A549 (cell line): ENCODE results near the gene SPECC1L. TPM values are rescaled to one million over a fixed set of nuclear protein-coding genes. Genes with fewer than 3 reads are reported as not detected.

ENCODE experiments used
- ATAC-seq, 2 experiments: fragments of 200-7000 bp in 1 of 2; fragments of >200 bp in 1 of 2; cut with Nextera tagmentation in 1 of 2; cut with Tn5 transposase in 1 of 2; 3 replicates each; pipeline versions ENCODE4 v1.8.0 to v1.9.1; 2018 to 2020; ENCODE audit warnings: mild to moderate bottlenecking in 1 of 2, moderate library complexity in 1 of 2
- CTCF ChIA-PET: fragments of 300-600 bp; sonication (Branson Sonifier 250); formaldehyde crosslinking; extraction: SDS; loops from one replicate; lab custom pipeline; 2021; ENCODE audit warnings: antibody characterized with exemption, inconsistent platforms; lab: Yijun Ruan, JAX
- POLR2A ChIA-PET: fragments of 350-600 bp; formaldehyde crosslinking; extraction: SDS; loops from one replicate; lab custom pipeline; 2021; ENCODE audit warnings: antibody characterized with exemption, inconsistent platforms; lab: Yijun Ruan, JAX
- DNase-seq, 2 experiments: peaks; one replicate each; pipeline versions ENCODE4 v3.0.0 to v3.0.0-alpha.2; 2011 to 2016; ENCODE audit warnings: low read depth in 1 of 2, low spot score in 1 of 2
- FAIRE-seq: peaks from 2 replicates; lab custom pipeline; 2011; peaks lifted over from hg19 to GRCh38; lab: Jason Lieb, UNC
- H3K27ac ChIP-seq, 2 experiments: fragments of >200 bp; sonication (Bioruptor Twin); formaldehyde crosslinking; 3 replicates each; pipeline ENCODE4 v1.5.1; 2016 to 2017
- H3K4me1 ChIP-seq: fragments of >200 bp; sonication (Bioruptor Twin); formaldehyde crosslinking; 3 replicates; pipeline ENCODE4 v1.6.1; 2016
- H3K4me2 ChIP-seq: fragments of >200 bp; sonication (Bioruptor Twin); formaldehyde crosslinking; 3 replicates; pipeline ENCODE4 v1.6.1; 2016
- H3K4me3 ChIP-seq: fragments of >200 bp; sonication (Bioruptor Twin); formaldehyde crosslinking; 3 replicates; pipeline ENCODE4 v1.5.1; 2016
- H3K9me3 ChIP-seq: fragments of >200 bp; sonication (Bioruptor Twin); formaldehyde crosslinking; 3 replicates; pipeline ENCODE4 v1.6.1; 2016
- BHLHE40 ChIP-seq: IDR thresholded peaks from 2 replicates; pipeline ENCODE4 v1.6.1; 2012; ENCODE audit warnings: low read depth, low read length, inconsistent platforms
- CBX2 ChIP-seq: fragments of 200-600 bp; sonication (generic); IDR thresholded peaks from 2 replicates; pipeline ENCODE4 v1.6.1; 2016; ENCODE audit warnings: low read depth, mild to moderate bottlenecking, borderline replicate concordance
- CHD4 ChIP-seq: fragments of 200-600 bp; sonication (generic); IDR thresholded peaks from 2 replicates; pipeline ENCODE4 v1.6.1; 2016; ENCODE audit warnings: antibody characterized with exemption, mild to moderate bottlenecking, borderline replicate concordance
- EHMT2 ChIP-seq: fragments of 200-600 bp; sonication (generic); IDR thresholded peaks from 2 replicates; pipeline ENCODE4 v1.6.1; 2016; ENCODE audit warnings: antibody characterized with exemption, low read depth, mild to moderate bottlenecking, moderate library complexity
- EP300 ChIP-seq, 2 experiments: fragments of >200 bp; sonication (Bioruptor Twin); formaldehyde crosslinking; IDR thresholded peaks; 2 replicates in 1 of 2; 3 replicates in 1 of 2; pipeline ENCODE4 v1.6.1; 2016 to 2017
- GATA3 ChIP-seq: IDR thresholded peaks from 2 replicates; pipeline ENCODE4 v1.6.1; 2012; ENCODE audit warnings: borderline replicate concordance
- HES2 ChIP-seq: fragments of >200 bp; sonication (Bioruptor Twin); formaldehyde crosslinking; IDR thresholded peaks from 2 replicates; pipeline ENCODE4 v1.6.1; 2016
- HOXA7 ChIP-seq: fragments of 250-450 bp; sonication (Bioruptor Pico); IDR thresholded peaks from 2 replicates; pipeline ENCODE4 v1.5.0; 2020; ENCODE audit warnings: mild to moderate bottlenecking, moderate library complexity
- JUNB ChIP-seq: fragments of >200 bp; sonication (Bioruptor Twin); formaldehyde crosslinking; IDR thresholded peaks from 2 replicates; pipeline ENCODE4 v1.6.1; 2016
- MAFK ChIP-seq: fragments of 450-650 bp; IDR thresholded peaks from 2 replicates; pipeline ENCODE4 v1.6.1; 2014; ENCODE audit not compliant: partially characterized antibody
- NFE2L2 ChIP-seq: fragments of 150-350 bp; conservative IDR thresholded peaks from 2 replicates; pipeline ENCODE4 v1.6.1; 2014; ENCODE audit warnings: low read length
- POLR2A ChIP-seq: IDR thresholded peaks from 2 replicates; pipeline ENCODE4 v1.6.1; 2012; ENCODE audit warnings: mild to moderate bottlenecking, low read length
- POLR2AphosphoS2 ChIP-seq: conservative IDR thresholded peaks from 2 replicates; pipeline ENCODE4 v1.6.1; 2012; ENCODE audit warnings: low read length, improper control_type of control experiment, inconsistent platforms
- RCOR1 ChIP-seq: fragments of 150-350 bp; IDR thresholded peaks from 2 replicates; pipeline ENCODE4 v1.6.1; 2014; ENCODE audit warnings: antibody characterized with exemption, low read length, low read depth
- SMC3 ChIP-seq: fragments of >200 bp; sonication (Bioruptor Twin); formaldehyde crosslinking; IDR thresholded peaks from 3 replicates; pipeline ENCODE4 v1.6.1; 2018; ENCODE audit warnings: inconsistent platforms
- ZSCAN20 ChIP-seq: fragments of 250-450 bp; sonication (Bioruptor Pico); IDR thresholded peaks from 2 replicates; pipeline ENCODE4 v1.8.0; 2022; ENCODE audit warnings: mild to moderate bottlenecking, moderate library complexity
- WGBS: methylation state at CpG from one replicate; pipeline ENCODE4 v1.1.6; 2017; ENCODE audit errors: missing lambda C conversion rate; 5-methylcytosine and 5-hydroxymethylcytosine counted together
- polyA plus RNA-seq, 4 experiments: library from polyadenylated mRNA; depleted of rRNA in 3 of 4; stranded (reverse); fragments of >200 nt; fragmentation: RNase III in 1 of 4; extraction: RNeasy Plus Mini Kit Qiagen cat#74134 plus additional on column Dnase treatment in 1 of 4; gene quantifications; 2 replicates in 3 of 4; 3 replicates in 1 of 4; pipeline ENCODE4 v1.2.3, GENCODE V29; 2011 to 2017
- TF ChIP-seq, protein P1 (sequence below): fragments of >200 bp; sonication (Bioruptor Twin); formaldehyde crosslinking; IDR thresholded peaks from 3 replicates; pipeline ENCODE4 v1.5.1; 2016
- TF ChIP-seq, protein P2 (sequence below): IDR thresholded peaks from 2 replicates; pipeline ENCODE4 v1.6.1; 2012; ENCODE audit warnings: low read depth, borderline replicate concordance
- TF ChIP-seq, protein P3 (sequence below): IDR thresholded peaks from 2 replicates; pipeline ENCODE4 v1.6.1; 2012
- TF ChIP-seq, protein P4 (sequence below): IDR thresholded peaks from 2 replicates; pipeline ENCODE4 v1.6.1; 2012
- TF ChIP-seq, protein P5 (sequence below): fragments of 250-450 bp; sonication (Bioruptor Pico); IDR thresholded peaks from 2 replicates; pipeline ENCODE4 v1.5.0; 2020; ENCODE audit warnings: low read depth, mild to moderate bottlenecking, moderate library complexity
- TF ChIP-seq, protein P6 (sequence below): fragments of 150-350 bp; IDR thresholded peaks from 2 replicates; pipeline ENCODE4 v1.6.1; 2014; ENCODE audit warnings: low read depth, mild to moderate bottlenecking, low read length

The SPECC1L gene
- polyA plus RNA-seq, 2 of the 4 experiments (the other 2 are of a cell fraction): 14.8 to 25.2 TPM

GRCh38 chr22:24437741-24438328 lies 167.2 kb downstream of the SPECC1L start:
- H3K4me3 ChIP-seq: no peak overlapping the region
- ATAC-seq: no peak; a peak in 1 of 6 replicates
- DNase-seq: no peak

DNA sequence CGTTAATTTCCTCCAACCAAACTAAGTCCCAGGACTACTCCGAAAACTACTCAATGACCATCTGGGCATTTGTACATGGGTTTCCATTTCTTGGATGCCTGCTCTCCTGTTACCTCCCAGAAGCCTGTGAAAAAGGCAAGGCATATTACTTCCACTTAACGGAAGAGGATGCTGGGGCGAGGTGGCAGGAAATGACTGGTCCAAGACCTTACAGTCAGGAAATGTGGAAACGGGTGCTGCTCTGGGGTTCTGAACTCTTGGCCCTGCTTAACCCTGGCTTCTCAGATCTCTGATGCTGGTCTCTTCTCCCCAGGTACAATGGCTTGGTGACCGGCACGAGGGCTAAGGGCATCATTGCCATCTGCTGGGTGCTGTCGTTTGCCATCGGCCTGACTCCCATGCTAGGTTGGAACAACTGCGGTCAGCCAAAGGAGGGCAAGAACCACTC lies 169.7 kb downstream of the SPECC1L start:
- ATAC-seq (no peak), FAIRE-seq (no peak)
- WGBS: 85% methylated on average over 7 of the region's 10 CpGs

More at GRCh38 chr22:24437741-24438328, 167.2 kb downstream of the SPECC1L start:
- Histone ChIP-seq H3K4me2 (no peak overlapping the region), H3K4me1 (no peaks in the 10 kb centered on the region), H3K9me3 (no peaks in the 10 kb centered on the region), H3K27ac (no peak overlapping the region)
- WGBS: 72% methylated on average over 4 of the region's 5 CpGs
- no peak for FAIRE-seq
- TF ChIP-seq SMC3: 0 out of 3 replicates have a peak, but pooled peaks have one; percentile 11
- TF ChIP-seq, protein P1, sequence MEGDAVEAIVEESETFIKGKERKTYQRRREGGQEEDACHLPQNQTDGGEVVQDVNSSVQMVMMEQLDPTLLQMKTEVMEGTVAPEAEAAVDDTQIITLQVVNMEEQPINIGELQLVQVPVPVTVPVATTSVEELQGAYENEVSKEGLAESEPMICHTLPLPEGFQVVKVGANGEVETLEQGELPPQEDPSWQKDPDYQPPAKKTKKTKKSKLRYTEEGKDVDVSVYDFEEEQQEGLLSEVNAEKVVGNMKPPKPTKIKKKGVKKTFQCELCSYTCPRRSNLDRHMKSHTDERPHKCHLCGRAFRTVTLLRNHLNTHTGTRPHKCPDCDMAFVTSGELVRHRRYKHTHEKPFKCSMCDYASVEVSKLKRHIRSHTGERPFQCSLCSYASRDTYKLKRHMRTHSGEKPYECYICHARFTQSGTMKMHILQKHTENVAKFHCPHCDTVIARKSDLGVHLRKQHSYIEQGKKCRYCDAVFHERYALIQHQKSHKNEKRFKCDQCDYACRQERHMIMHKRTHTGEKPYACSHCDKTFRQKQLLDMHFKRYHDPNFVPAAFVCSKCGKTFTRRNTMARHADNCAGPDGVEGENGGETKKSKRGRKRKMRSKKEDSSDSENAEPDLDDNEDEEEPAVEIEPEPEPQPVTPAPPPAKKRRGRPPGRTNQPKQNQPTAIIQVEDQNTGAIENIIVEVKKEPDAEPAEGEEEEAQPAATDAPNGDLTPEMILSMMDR: 0 out of 3 replicates have a peak, but pooled peaks have one; percentile 11
- no peak for TF ChIP-seq POLR2AphosphoS2
- no peak for TF ChIP-seq RCOR1
- TF ChIP-seq, protein P2, sequence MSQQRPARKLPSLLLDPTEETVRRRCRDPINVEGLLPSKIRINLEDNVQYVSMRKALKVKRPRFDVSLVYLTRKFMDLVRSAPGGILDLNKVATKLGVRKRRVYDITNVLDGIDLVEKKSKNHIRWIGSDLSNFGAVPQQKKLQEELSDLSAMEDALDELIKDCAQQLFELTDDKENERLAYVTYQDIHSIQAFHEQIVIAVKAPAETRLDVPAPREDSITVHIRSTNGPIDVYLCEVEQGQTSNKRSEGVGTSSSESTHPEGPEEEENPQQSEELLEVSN: no peak
- ChIA-PET POLR2A (no interaction called here), CTCF (interaction anchor here (0.5 to 1.6 kb wide), 4 partner anchors 15 to 333 kb away, joined by 3 to 5 read pairs (median 4); no protein-coding TSS in a partner anchor)

More for the DNA sequence above, 169.7 kb downstream of the SPECC1L start:
- H3K9me3 ChIP-seq: no peaks in the 10 kb centered on the region
- no peak for DNase-seq
- H3K4me2 ChIP-seq: no peak overlapping the region
- POLR2A ChIA-PET: no interaction called here
- TF ChIP-seq CBX2 (no peak), HES2 (no peak), CHD4 (no peak), GATA3 (no peak), HOXA7 (CRISPR knock-in tag) (no peak), JUNB (no peak), MAFK (no peak), EP300 (IDR thresholded peaks at IDR 0.05) (no peak), BHLHE40 (no peak), ZSCAN20 (CRISPR knock-in tag) (no peak), NFE2L2 (no peak), POLR2A (no peak), EHMT2 (no peak)
- TF ChIP-seq, protein P3, sequence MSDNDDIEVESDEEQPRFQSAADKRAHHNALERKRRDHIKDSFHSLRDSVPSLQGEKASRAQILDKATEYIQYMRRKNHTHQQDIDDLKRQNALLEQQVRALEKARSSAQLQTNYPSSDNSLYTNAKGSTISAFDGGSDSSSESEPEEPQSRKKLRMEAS: no peak
- TF ChIP-seq, protein P4, sequence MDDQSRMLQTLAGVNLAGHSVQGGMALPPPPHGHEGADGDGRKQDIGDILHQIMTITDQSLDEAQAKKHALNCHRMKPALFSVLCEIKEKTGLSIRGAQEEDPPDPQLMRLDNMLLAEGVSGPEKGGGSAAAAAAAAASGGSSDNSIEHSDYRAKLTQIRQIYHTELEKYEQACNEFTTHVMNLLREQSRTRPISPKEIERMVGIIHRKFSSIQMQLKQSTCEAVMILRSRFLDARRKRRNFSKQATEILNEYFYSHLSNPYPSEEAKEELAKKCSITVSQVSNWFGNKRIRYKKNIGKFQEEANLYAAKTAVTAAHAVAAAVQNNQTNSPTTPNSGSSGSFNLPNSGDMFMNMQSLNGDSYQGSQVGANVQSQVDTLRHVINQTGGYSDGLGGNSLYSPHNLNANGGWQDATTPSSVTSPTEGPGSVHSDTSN: no peak
- TF ChIP-seq, protein P5, sequence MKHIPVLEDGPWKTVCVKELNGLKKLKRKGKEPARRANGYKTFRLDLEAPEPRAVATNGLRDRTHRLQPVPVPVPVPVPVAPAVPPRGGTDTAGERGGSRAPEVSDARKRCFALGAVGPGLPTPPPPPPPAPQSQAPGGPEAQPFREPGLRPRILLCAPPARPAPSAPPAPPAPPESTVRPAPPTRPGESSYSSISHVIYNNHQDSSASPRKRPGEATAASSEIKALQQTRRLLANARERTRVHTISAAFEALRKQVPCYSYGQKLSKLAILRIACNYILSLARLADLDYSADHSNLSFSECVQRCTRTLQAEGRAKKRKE (CRISPR knock-in tag): no peak
- TF ChIP-seq, protein P6, sequence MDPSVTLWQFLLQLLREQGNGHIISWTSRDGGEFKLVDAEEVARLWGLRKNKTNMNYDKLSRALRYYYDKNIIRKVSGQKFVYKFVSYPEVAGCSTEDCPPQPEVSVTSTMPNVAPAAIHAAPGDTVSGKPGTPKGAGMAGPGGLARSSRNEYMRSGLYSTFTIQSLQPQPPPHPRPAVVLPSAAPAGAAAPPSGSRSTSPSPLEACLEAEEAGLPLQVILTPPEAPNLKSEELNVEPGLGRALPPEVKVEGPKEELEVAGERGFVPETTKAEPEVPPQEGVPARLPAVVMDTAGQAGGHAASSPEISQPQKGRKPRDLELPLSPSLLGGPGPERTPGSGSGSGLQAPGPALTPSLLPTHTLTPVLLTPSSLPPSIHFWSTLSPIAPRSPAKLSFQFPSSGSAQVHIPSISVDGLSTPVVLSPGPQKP: no peak
- no peak overlapping the region for H3K4me3 ChIP-seq
- CTCF ChIA-PET: no interaction called here
- H3K4me1 ChIP-seq: no peaks in the 10 kb centered on the region
- no peak overlapping the region for H3K27ac ChIP-seq
